Measurements from ENCODE around the gene IGFLR1.

DNA sequence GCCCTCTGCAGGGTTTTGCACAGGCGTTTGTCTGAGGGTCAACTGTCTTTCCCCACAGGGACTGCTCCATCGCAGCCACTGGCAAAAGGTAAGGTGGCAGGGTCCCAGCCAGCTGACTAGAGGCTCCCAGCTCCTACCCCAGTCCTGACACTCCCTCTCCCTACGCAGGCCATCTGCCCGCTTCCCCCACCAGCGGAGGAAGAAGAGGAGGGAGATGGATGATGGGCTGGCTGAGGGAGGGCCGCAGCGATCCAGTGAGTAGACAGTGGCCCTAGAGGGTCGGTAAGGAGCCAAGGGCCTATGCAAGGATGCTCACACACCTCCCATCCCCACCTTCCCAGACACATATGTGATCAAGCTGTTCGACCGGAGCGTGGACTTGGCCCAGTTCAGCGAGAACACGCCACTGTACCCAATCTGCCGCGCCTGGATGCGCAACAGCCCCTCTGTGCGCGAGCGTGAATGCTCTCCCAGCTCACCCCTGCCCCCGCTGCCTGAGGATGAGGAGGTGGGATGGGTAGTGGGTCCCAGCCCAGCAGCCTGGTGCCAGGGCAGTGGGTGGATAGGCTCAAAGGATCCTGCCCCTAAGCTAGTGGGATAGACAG, 10.6 kb upstream of the IGFLR1 start:
- no peak for TF ChIP-seq SIN3A (conservative IDR thresholded peaks at IDR 0.05 in 1 of 2, IDR thresholded peaks at IDR 0.05 in 1 of 2; ENCODE audit: low read depth in 1 of 2, low read length in 2 of 2)
- TF ChIP-seq RFX5 (IDR thresholded peaks at IDR 0.05; ENCODE audit: borderline replicate concordance, low read depth, low read length) = no peak

Data from H1 (cell line).